CD8-positive, alpha-beta memory T cell (primary cell): ENCODE results near the gene ETS2. TPM values are rescaled to one million over a fixed set of nuclear protein-coding genes. Genes with fewer than 3 reads are reported as not detected.

Source experiments
- CTCF ChIA-PET: fragments of 350-600 bp; sonication (Branson Sonifier 250); formaldehyde crosslinking; loops from one replicate; lab custom pipeline; 2021; ENCODE audit warnings: antibody characterized with exemption; lab: Charles Lee
- POLR2A ChIA-PET: fragments of 350-600 bp; sonication (Branson Sonifier 250); formaldehyde crosslinking; loops from one replicate; lab custom pipeline; 2021; ENCODE audit warnings: antibody characterized with exemption; lab: Charles Lee
- DNase-seq, 5 donors: peaks; one replicate each; pipeline versions ENCODE4 v3.0.0 to v3.0.0-alpha.2; 2020 to 2022; ENCODE audit warnings: mixed read lengths in 1 of 5
- H3K27ac ChIP-seq: one replicate; pipeline ENCODE4 v1.7.0; 2013; ENCODE audit warnings: low read depth, mild to moderate bottlenecking, low read length, moderate library complexity
- H3K27me3 ChIP-seq: 2 replicates; pipeline ENCODE4 v1.7.0; 2013; ENCODE audit warnings: low read length, mild to moderate bottlenecking; ENCODE audit not compliant: insufficient read depth, poor library complexity, severe bottlenecking
- H3K36me3 ChIP-seq: 2 replicates; pipeline ENCODE4 v1.7.0; 2013; ENCODE audit warnings: mild to moderate bottlenecking, low read length, moderate library complexity; ENCODE audit not compliant: insufficient read depth
- H3K4me1 ChIP-seq: 2 replicates; pipeline ENCODE4 v1.7.0; 2013; ENCODE audit warnings: mild to moderate bottlenecking, low read length, moderate library complexity; ENCODE audit not compliant: insufficient read depth
- H3K4me3 ChIP-seq: 2 replicates; pipeline ENCODE4 v1.7.0; 2013; ENCODE audit warnings: mild to moderate bottlenecking, low read length
- H3K9me3 ChIP-seq: 2 replicates; pipeline ENCODE4 v1.7.0; 2013; ENCODE audit warnings: mild to moderate bottlenecking, low read length
- H3K27ac Mint-ChIP-seq, 8 donors: one replicate each; pipeline ENCODE4 v1.8.0; 2020 to 2021; ENCODE audit warnings: mixed read lengths in 8 of 8, mild to moderate bottlenecking in 6 of 8, inconsistent platforms in 3 of 8, moderate library complexity in 3 of 8
- H3K27me3 Mint-ChIP-seq, 2 donors: one replicate each; pipeline ENCODE4 v1.8.0; 2020 to 2021; ENCODE audit warnings: mixed read lengths in 2 of 2, mild to moderate bottlenecking in 1 of 2, moderate library complexity in 1 of 2
- H3K36me3 Mint-ChIP-seq, 3 donors: one replicate each; pipeline ENCODE4 v1.8.0; 2020 to 2021; ENCODE audit warnings: mixed read lengths in 3 of 3, inconsistent platforms in 1 of 3, mild to moderate bottlenecking in 1 of 3
- H3K4me1 Mint-ChIP-seq, 3 donors: one replicate each; pipeline ENCODE4 v1.8.0; 2020 to 2021; ENCODE audit warnings: mixed read lengths in 3 of 3, inconsistent platforms in 1 of 3, mild to moderate bottlenecking in 1 of 3
- H3K4me3 Mint-ChIP-seq, 7 donors: one replicate each; pipeline ENCODE4 v1.8.0; 2020 to 2021; ENCODE audit warnings: mixed read lengths in 7 of 7, mild to moderate bottlenecking in 6 of 7, moderate library complexity in 4 of 7, inconsistent platforms in 2 of 7
- H3K9me3 Mint-ChIP-seq, 5 donors: one replicate each; pipeline ENCODE4 v1.8.0; 2020 to 2022; ENCODE audit warnings: mixed read lengths in 5 of 5, mild to moderate bottlenecking in 3 of 5, moderate library complexity in 2 of 5, inconsistent platforms in 1 of 5
- polyA plus RNA-seq: library from polyadenylated mRNA; unstranded; fragments of 300-500 nt; fragmentation: Illumina TruSeq; gene quantifications from one replicate; pipeline ENCODE4 v1.2.3, GENCODE V29; 2021
- total RNA-seq, 2 experiments: library from RNA; stranded (reverse); gene quantifications; one replicate each; pipeline ENCODE4 v1.2.3, GENCODE V29; 2021

The ETS2 gene
- total and polyA plus RNA-seq, 3 experiments from 2014 or later = 9.7 to 39.7 (median 37.9) TPM

- Histone ChIP-seq H3K27me3 (no peaks in the 10 kb centered on the region), H3K4me1 (no peaks in the 10 kb centered on the region), H3K27ac (no peak overlapping the region), H3K4me3 (no peak overlapping the region), H3K36me3 (no peaks in the 10 kb centered on the region), H3K9me3 (no peaks in the 10 kb centered on the region)
- ChIA-PET CTCF (no interaction called here), POLR2A (no interaction called here)
- DNase-seq = no peak
- Mint-ChIP-seq H3K27ac (no peak overlapping the region), H3K4me3 (no peak overlapping the region), H3K36me3 (peaks cover 0 to 4% (median 0%) of the 10 kb centered on the region in 3 donors), H3K4me1 (peaks cover 0 to 2% (median 0%) of the 10 kb centered on the region in 3 donors), H3K27me3 (peaks cover 8 to 31% of the 10 kb centered on the region in 2 donors), H3K9me3 (peaks cover 0 to 3% (median 0%) of the 10 kb centered on the region in 5 donors)
Measured at GRCh38 chr21:38864964-38865363, 59.2 kb downstream of the ETS2 start.

- Mint-ChIP-seq H3K36me3 (peaks cover 0 to 4% (median 0%) of the 10 kb centered on the region in 3 donors), H3K4me3 (no peak overlapping the region), H3K27me3 (peaks cover 20 to 32% of the 10 kb centered on the region in 2 donors), H3K4me1 (no peaks in the 10 kb centered on the region), H3K27ac (no peak overlapping the region), H3K9me3 (peaks cover 0 to 3% (median 0%) of the 10 kb centered on the region in 5 donors)
- CTCF ChIA-PET = interaction anchor here (1.3 kb wide), 1 partner anchor 8 kb away, joined by 4 read pairs; no protein-coding TSS in a partner anchor
- H3K27me3 ChIP-seq = no peaks in the 10 kb centered on the region
- POLR2A ChIA-PET = no interaction called here
- H3K4me1 ChIP-seq = no peaks in the 10 kb centered on the region
- no peak overlapping the region for H3K4me3 ChIP-seq
- no peak for DNase-seq
- H3K36me3 ChIP-seq = no peaks in the 10 kb centered on the region
- H3K27ac ChIP-seq = no peak overlapping the region
- H3K9me3 ChIP-seq = no peaks in the 10 kb centered on the region
Measured at GRCh38 chr21:38869196-38869595, 63.5 kb downstream of the ETS2 start.

- no peak overlapping the region for H3K4me3 ChIP-seq
- H3K36me3 Mint-ChIP-seq = no peaks in the 10 kb centered on the region
- H3K9me3 Mint-ChIP-seq = peaks cover 0 to 3% (median 0%) of the 10 kb centered on the region in 5 donors
- ChIA-PET POLR2A (no interaction called here), CTCF (interaction anchor here (1.3 kb wide), 1 partner anchor 9 kb away, joined by 4 read pairs; no protein-coding TSS in a partner anchor)
- H3K27me3 Mint-ChIP-seq = peaks cover 22 to 31% of the 10 kb centered on the region in 2 donors
- DNase-seq = no peak
- H3K4me1 ChIP-seq = no peaks in the 10 kb centered on the region
- no peaks in the 10 kb centered on the region for H3K27me3 ChIP-seq
- H3K9me3 ChIP-seq = no peaks in the 10 kb centered on the region
- H3K27ac ChIP-seq = no peak overlapping the region
- H3K4me1 Mint-ChIP-seq = no peaks in the 10 kb centered on the region
- no peak overlapping the region for H3K4me3 Mint-ChIP-seq
- H3K36me3 ChIP-seq = no peaks in the 10 kb centered on the region
- H3K27ac Mint-ChIP-seq = no peak overlapping the region
Measured at GRCh38 chr21:38869946-38870345, 64.2 kb downstream of the ETS2 start.
